ENCODE results near the gene LCE2A.
"Not testable (repeated sequence)": the region's sequence is repeated elsewhere in the genome, so short reads cannot be mapped to it uniquely, and the experiment has no call there.

LCE2A gene

GRCh38 chr1:152667648-152668047 is 30.5 kb upstream of the LCE2A start:
- TF ChIP-seq CTCF (IDR thresholded peaks at IDR 0.05; ENCODE audit: low read depth, low read length) = no peak
- DNase-seq (ENCODE audit: low read depth, low spot score) = no peak

GRCh38 chr1:152673016-152673415 is 25.1 kb upstream of the LCE2A start:
- DNase-seq (ENCODE audit: low read depth, low spot score) = no peak
- no peak for TF ChIP-seq CTCF (IDR thresholded peaks at IDR 0.05; ENCODE audit: low read depth, low read length)
- in situ Hi-C loops (cut with HindIII; ENCODE audit: low sequenced_read_pairs) = no loop called here

More at GRCh38 chr1:152667648-152668047, 30.5 kb upstream of the LCE2A start:
- H3K4me3 ChIP-seq (ENCODE audit: low read depth, low read length) = no peak overlapping the region
- in situ Hi-C loops (cut with HindIII; ENCODE audit: low sequenced_read_pairs) = no loop called here

GRCh38 chr1:152674983-152675382 is 23.2 kb upstream of the LCE2A start, which contains the start of gene LCE2C:
LCE2C (plus strand) TSS chr1:152675279; CDS start chr1:152676016, 737 bp downstream.
- DNase-seq (ENCODE audit: low read depth, low spot score); H3K4me3 ChIP-seq (ENCODE audit: low read depth, low read length); in situ Hi-C loops (cut with HindIII; ENCODE audit: low sequenced_read_pairs): not testable (repeated sequence)

More at GRCh38 chr1:152673016-152673415, 25.1 kb upstream of the LCE2A start:
- H3K4me3 ChIP-seq (ENCODE audit: low read depth, low read length) = no peak overlapping the region

GRCh38 chr1:152679459-152679858 is 18.7 kb upstream of the LCE2A start:
- in situ Hi-C loops (cut with HindIII; ENCODE audit: low sequenced_read_pairs) = no loop called here

GRCh38 chr1:152681616-152682015 is 16.5 kb upstream of the LCE2A start:
- no peak overlapping the region for H3K4me3 ChIP-seq (ENCODE audit: low read depth, low read length)
- in situ Hi-C loops (cut with HindIII; ENCODE audit: low sequenced_read_pairs) = no loop called here
- no peak for TF ChIP-seq CTCF (IDR thresholded peaks at IDR 0.05; ENCODE audit: low read depth, low read length)
- no peak for DNase-seq (ENCODE audit: low read depth, low spot score)

More at GRCh38 chr1:152679459-152679858, 18.7 kb upstream of the LCE2A start:
- no peak for TF ChIP-seq CTCF (IDR thresholded peaks at IDR 0.05; ENCODE audit: low read depth, low read length)
- H3K4me3 ChIP-seq (ENCODE audit: low read depth, low read length) = no peak overlapping the region
- no peak for DNase-seq (ENCODE audit: low read depth, low spot score)

- DNase-seq (ENCODE audit: low read depth, low spot score) = no peak
- TF ChIP-seq CTCF (IDR thresholded peaks at IDR 0.05; ENCODE audit: low read depth, low read length) = no peak
- H3K4me3 ChIP-seq (ENCODE audit: low read depth, low read length) = no peak overlapping the region
- in situ Hi-C loops (cut with HindIII; ENCODE audit: low sequenced_read_pairs) = no loop called here
Measured at GRCh38 chr1:152683846-152684245, 14.3 kb upstream of the LCE2A start.

GRCh38 chr1:152685823-152686222 is 12.3 kb upstream of the LCE2A start, which contains the start of gene LCE2B:
LCE2B (plus strand) TSS chr1:152686123; CDS start chr1:152686844, 721 bp downstream.
- in situ Hi-C loops (cut with HindIII; ENCODE audit: low sequenced_read_pairs); H3K4me3 ChIP-seq (ENCODE audit: low read depth, low read length); DNase-seq (ENCODE audit: low read depth, low spot score): not testable (repeated sequence)

GRCh38 chr1:152699746-152700145 is 1.6 kb downstream of the LCE2A start:
- no peak overlapping the region for H3K4me3 ChIP-seq (ENCODE audit: low read depth, low read length)
- no peak for DNase-seq (ENCODE audit: low read depth, low spot score)
- in situ Hi-C loops (cut with HindIII; ENCODE audit: low sequenced_read_pairs) = no loop called here
- no peak for TF ChIP-seq CTCF (IDR thresholded peaks at IDR 0.05; ENCODE audit: low read depth, low read length)
